GM12892 (cell line): ENCODE data around the gene THSD7B.

Experiments
- POLR2A ChIP-seq: IDR thresholded peaks from 2 replicates; pipeline ENCODE4 v1.6.1; 2011; ENCODE audit warnings: low read depth, low read length, control low read depth
- POLR2AphosphoS5 ChIP-seq: IDR thresholded peaks from 2 replicates; pipeline ENCODE4 v1.6.1; 2011; ENCODE audit warnings: low read depth, low read length, control low read depth

GRCh38 chr2:137206069-137206468 lies 440.7 kb downstream of the THSD7B start:
- no peak for TF ChIP-seq POLR2AphosphoS5
- TF ChIP-seq POLR2A, result no peak
